ENCODE data around the gene ADCY10.

- TF ChIP-seq CTCF (IDR thresholded peaks at IDR 0.05) = no peak
- TF ChIP-seq POLR2AphosphoS5 (IDR thresholded peaks at IDR 0.05; ENCODE audit: low read depth, low read length) = no peak
Measured at GRCh38 chr1:167938080-167938636, 24.2 kb upstream of the ADCY10 start.
